HepG2 (cell line): Measurements from ENCODE around the gene KRT76. TPM values are rescaled to one million over a fixed set of nuclear protein-coding genes. Genes with fewer than 3 reads are reported as not detected.

Source experiments
- ATAC-seq: fragments of 200-7000 bp; cut with Tn5 transposase; 3 replicates; pipeline ENCODE4 v1.9.1; 2020; ENCODE audit warnings: mild to moderate bottlenecking, moderate library complexity
- BruUV-seq: library from RNA; stranded (reverse); fragments of 400-500 nt; replicated peaks from 2 replicates; lab custom pipeline; 2021; lab: Mats Ljungman, UMichigan
- CTCF ChIA-PET: fragments of 300-600 bp; formaldehyde crosslinking; extraction: SDS; loops from one replicate; lab custom pipeline; 2021; ENCODE audit warnings: low total read pairs, inconsistent platforms, low intra/inter-chr PET ratio; lab: Yijun Ruan, JAX
- POLR2A ChIA-PET: fragments of 350-600 bp; sonication (Branson Sonifier 250); formaldehyde crosslinking; loops from one replicate; lab custom pipeline; 2020; ENCODE audit warnings: antibody characterized with exemption, inconsistent platforms; lab: Yijun Ruan, JAX
- DNase-seq: peaks from one replicate; pipeline ENCODE4 v3.0.0-alpha.2; 2015; ENCODE audit warnings: low spot score
- FAIRE-seq: peaks from 3 replicates; lab custom pipeline; 2011; peaks lifted over from hg19 to GRCh38; lab: Jason Lieb, UNC
- H2AFZ ChIP-seq: one replicate; pipeline ENCODE4 v1.6.1; 2011; ENCODE audit warnings: low read length, inconsistent platforms
- H3K27ac ChIP-seq: fragments of 300-600 bp; 3 replicates; pipeline ENCODE4 v1.8.0; 2011; ENCODE audit warnings: mixed run types, mild to moderate bottlenecking, mixed read lengths, low read length, inconsistent platforms; ENCODE audit not compliant: insufficient read depth; ENCODE audit errors: extremely low read length
- H3K27me3 ChIP-seq, 2 experiments: fragments of 200-600 bp in 1 of 2; 2 replicates in 1 of 2; 3 replicates in 1 of 2; pipeline versions ENCODE4 v1.6.0 to v1.8.0; 2011; ENCODE audit warnings: low read length in 2 of 2, mild to moderate bottlenecking in 2 of 2, moderate library complexity in 2 of 2, inconsistent platforms in 1 of 2; ENCODE audit not compliant: insufficient read depth in 2 of 2, control insufficient read depth in 1 of 2
- H3K36me3 ChIP-seq, 2 experiments: fragments of 200-600 bp in 1 of 2; replicated peaks in 1 of 2; 2 replicates in 1 of 2; 3 replicates in 1 of 2; pipeline versions ENCODE4 v1.5.1 to v1.8.0; 2011; ENCODE audit warnings: low read length in 2 of 2, inconsistent platforms in 1 of 2; ENCODE audit not compliant: insufficient read depth in 2 of 2, control insufficient read depth in 1 of 2
- H3K4me1 ChIP-seq: 2 replicates; pipeline ENCODE4 v1.5.1; 2012; ENCODE audit warnings: low read length, inconsistent platforms; ENCODE audit not compliant: insufficient read depth
- H3K4me2 ChIP-seq: 2 replicates; pipeline ENCODE4 v1.6.0; 2011; ENCODE audit warnings: low read depth, low read length, inconsistent platforms
- H3K4me3 ChIP-seq, 3 experiments: fragments of 200-600 bp in 1 of 3; sonication (generic), shearing (Covaris generic) in 1 of 3; replicated peaks in 1 of 3; 2 replicates each; pipeline ENCODE4 v1.5.1; 2011 to 2016; ENCODE audit warnings: low read length in 3 of 3, inconsistent platforms in 2 of 3, low read depth in 2 of 3, mild to moderate bottlenecking in 2 of 3, control low read depth in 1 of 3, mixed read lengths in 1 of 3; ENCODE audit not compliant: insufficient read depth in 1 of 3
- H3K79me2 ChIP-seq: one replicate; pipeline ENCODE4 v1.6.1; 2011; ENCODE audit warnings: low read length, inconsistent platforms; ENCODE audit not compliant: insufficient read depth
- H3K9ac ChIP-seq: 2 replicates; pipeline ENCODE4 v1.6.0; 2011; ENCODE audit warnings: mild to moderate bottlenecking, low read depth, low read length, inconsistent platforms; ENCODE audit not compliant: insufficient read depth
- H3K9me3 ChIP-seq: 2 replicates; pipeline ENCODE4 v1.5.1; 2012; ENCODE audit warnings: mild to moderate bottlenecking, low read length
- H4K20me1 ChIP-seq: 2 replicates; pipeline ENCODE4 v1.6.0; 2011; ENCODE audit warnings: inconsistent platforms, mild to moderate bottlenecking, low read length, moderate library complexity; ENCODE audit not compliant: insufficient read depth
- ATF7-NPFF ChIP-seq: sonication (generic); formaldehyde crosslinking; IDR thresholded peaks from 2 replicates; pipeline ENCODE4 v1.8.1; 2023; ENCODE audit warnings: mild to moderate bottlenecking, low read depth, missing genetic modification reagents, moderate library complexity
- BORCS8-MEF2B ChIP-seq: sonication (generic); formaldehyde crosslinking; IDR thresholded peaks from 2 replicates; pipeline ENCODE4 v1.8.0; 2022; ENCODE audit warnings: mild to moderate bottlenecking, missing genetic modification reagents
- CAMTA2 ChIP-seq: sonication (generic); formaldehyde crosslinking; IDR thresholded peaks from 2 replicates; pipeline ENCODE4 v1.4.0; 2020; ENCODE audit warnings: mild to moderate bottlenecking, missing genetic modification reagents, borderline replicate concordance
- GRHL1 ChIP-seq: sonication (generic); formaldehyde crosslinking; conservative IDR thresholded peaks from 2 replicates; pipeline ENCODE4 v1.8.0; 2022; ENCODE audit warnings: missing genetic modification reagents
- KDM5A ChIP-seq: fragments of 200-600 bp; sonication (generic); IDR thresholded peaks from 2 replicates; pipeline ENCODE4 v1.7.0; 2018; ENCODE audit warnings: antibody characterized with exemption, mild to moderate bottlenecking, low read length, borderline replicate concordance
- NFE2L2 ChIP-seq: fragments of 150-350 bp; IDR thresholded peaks from 2 replicates; pipeline ENCODE4 v1.6.1; 2014; ENCODE audit warnings: low read length
- NFKB2 ChIP-seq: sonication (generic); formaldehyde crosslinking; IDR thresholded peaks from 2 replicates; pipeline ENCODE4 v1.4.0; 2020; ENCODE audit warnings: missing genetic modification reagents, borderline replicate concordance
- PBX2 ChIP-seq: IDR thresholded peaks from 2 replicates; pipeline ENCODE4 v1.6.1; 2016; ENCODE audit warnings: control low read depth
- SMAD1 ChIP-seq: sonication (generic); formaldehyde crosslinking; IDR thresholded peaks from 2 replicates; pipeline ENCODE4 v1.4.0; 2020; ENCODE audit warnings: missing genetic modification reagents, low read depth, mild to moderate bottlenecking, borderline replicate concordance
- SNRNP70 ChIP-seq: fragments of 200-400 bp; formaldehyde crosslinking; IDR thresholded peaks from 2 replicates; pipeline ENCODE4 v1.6.1; 2017; ENCODE audit warnings: mild to moderate bottlenecking, low read depth, low read length, moderate library complexity
- SP140L ChIP-seq: sonication (generic); formaldehyde crosslinking; IDR thresholded peaks from 2 replicates; pipeline ENCODE4 v1.4.0; 2020; ENCODE audit warnings: missing genetic modification reagents, borderline replicate concordance
- SPEN ChIP-seq: sonication (generic); formaldehyde crosslinking; IDR thresholded peaks from 2 replicates; pipeline ENCODE4 v1.5.1; 2020; ENCODE audit warnings: low read depth, mild to moderate bottlenecking, missing genetic modification reagents
- TAF1 ChIP-seq: sonication (generic); formaldehyde crosslinking; IDR thresholded peaks from 2 replicates; pipeline ENCODE4 v1.4.0; 2020; ENCODE audit warnings: missing genetic modification reagents
- USF2 ChIP-seq, 2 experiments: sonication (generic) in 1 of 2; formaldehyde crosslinking in 1 of 2; IDR thresholded peaks; 2 replicates each; pipeline versions ENCODE4 v1.5.1 to v1.6.1; 2011 to 2020; ENCODE audit warnings: borderline replicate concordance in 1 of 2, low read depth in 1 of 2, low read length in 1 of 2, mild to moderate bottlenecking in 1 of 2, missing genetic modification reagents in 1 of 2, moderate library complexity in 1 of 2
- ZNF138 ChIP-seq: sonication (generic); formaldehyde crosslinking; IDR thresholded peaks from 2 replicates; pipeline ENCODE4 v1.5.0; 2020; ENCODE audit warnings: mild to moderate bottlenecking, low read depth, missing genetic modification reagents
- ZNF713 ChIP-seq: sonication (generic); formaldehyde crosslinking; IDR thresholded peaks from 2 replicates; pipeline ENCODE4 v1.4.0; 2020; ENCODE audit warnings: mild to moderate bottlenecking, missing genetic modification reagents
- ZNF780A ChIP-seq: sonication (generic); formaldehyde crosslinking; IDR thresholded peaks from 2 replicates; pipeline ENCODE4 v1.8.0; 2022; ENCODE audit warnings: mild to moderate bottlenecking, missing genetic modification reagents, moderate library complexity
- ZNF781 ChIP-seq: sonication (generic); formaldehyde crosslinking; IDR thresholded peaks from 2 replicates; pipeline ENCODE4 v1.5.1; 2020; ENCODE audit warnings: borderline replicate concordance, mild to moderate bottlenecking, missing genetic modification reagents; ENCODE audit errors: not compliant biosample characterization
- WGBS: methylation state at CpG from one replicate; pipeline ENCODE4 v1.1.6; 2017; ENCODE audit warnings: low lambda C conversion rate; 5-methylcytosine and 5-hydroxymethylcytosine counted together
- in situ Hi-C: cut with HindIII; loops from 2 replicates; pipeline ENCODE4 v1.10.0; 2017; ENCODE audit warnings: low pct_unique_long_range_greater_than_20kb; ENCODE audit not compliant: extremely low pct_ligation_motif_present
- intact Hi-C: fragments of 100-400 bp; cut with micrococcal nuclease; formaldehyde crosslinking; loops from one replicate; pipeline ENCODE4 v1.10.0; 2022; ENCODE audit not compliant: unreplicated experiment
- polyA plus RNA-seq, 8 experiments: library from polyadenylated mRNA; depleted of rRNA in 3 of 8; stranded (reverse) in 7 of 8; unstranded in 1 of 8; fragments of >200 nt; fragmentation: Illumina TruSeq in 4 of 8; extraction: Trizol in 4 of 8; gene quantifications; 2 replicates each; pipeline versions ENCODE4 v1.2.1 to v1.2.3, GENCODE V29; 2011 to 2016; ENCODE audit warnings: low read depth in 4 of 8, missing spikeins in 1 of 8, mixed read lengths in 1 of 8; ENCODE audit not compliant: insufficient read depth in 1 of 8
- total RNA-seq, 5 experiments: library from RNA; depleted of rRNA; stranded (reverse); fragments of >200 nt; fragmentation: Illumina TruSeq; extraction: Trizol; gene quantifications; 2 replicates each; pipeline ENCODE4 v1.2.3, GENCODE V29; 2016; ENCODE audit warnings: low read depth in 1 of 5

The KRT76 gene
- total and polyA plus RNA-seq, 2 of the 13 experiments (the other 11 are each of a cell fraction or from before 2014, with no cell fraction given) = not detected

GRCh38 chr12:52774629-52775250 is 2.4 kb downstream of the KRT76 start (continued):
- TF ChIP-seq NFKB2 (CRISPR knock-in tag) (no peak), SPEN (CRISPR knock-in tag) (no peak)
- TF ChIP-seq, all 625 proteins: peak for 0

GRCh38 chr12:52772772-52773171 is 4.4 kb downstream of the KRT76 start:
- WGBS = 0% methylated on average over 3 of the region's 3 CpGs
- in situ Hi-C loops = no loop called here
- TF ChIP-seq ZNF781 (CRISPR knock-in tag) = no peak
- no peak for TF ChIP-seq SNRNP70
- no peak for TF ChIP-seq SP140L
- TF ChIP-seq BORCS8-MEF2B = no peak
- no peak for TF ChIP-seq ZNF713
- no peak for TF ChIP-seq ZNF138 (CRISPR knock-in tag)
- no peak for TF ChIP-seq TAF1
- no peak for TF ChIP-seq KDM5A
- TF ChIP-seq SMAD1 (CRISPR knock-in tag) = no peak
- no peak for TF ChIP-seq ATF7-NPFF (CRISPR knock-in tag)
- TF ChIP-seq GRHL1 (CRISPR knock-in tag) = no peak
- TF ChIP-seq ZNF780A (CRISPR knock-in tag) = no peak
- TF ChIP-seq NFE2L2 = no peak
- TF ChIP-seq USF2 (IDR thresholded peaks at IDR 0.05; ENCODE audit: low read depth, low read length) = no peak
- no peak for TF ChIP-seq USF2 (CRISPR knock-in tag; IDR thresholded peaks at IDR 0.05; ENCODE audit: borderline replicate concordance)
- TF ChIP-seq PBX2 (CRISPR knock-in tag) = no peak
- no peak for TF ChIP-seq CAMTA2

More at GRCh38 chr12:52772772-52773171, 4.4 kb downstream of the KRT76 start:
- DNase-seq = no peak
- BruUV-seq = no TSS peak
- no peaks in the 10 kb centered on the region for H3K9me3 ChIP-seq
- POLR2A ChIA-PET = no interaction called here
- H3K27me3 ChIP-seq = peaks cover 0 to 26% of the 10 kb centered on the region in 2 experiments; a peak in 4 of 5 replicates
- no peak overlapping the region for H3K27ac ChIP-seq
- H3K9ac ChIP-seq = no peak overlapping the region
- H3K79me2 ChIP-seq = no peaks in the 10 kb centered on the region
- no peak for ATAC-seq
- no peaks in the 10 kb centered on the region for H4K20me1 ChIP-seq
- no peak overlapping the region for H3K4me2 ChIP-seq
- CTCF ChIA-PET = no interaction called here
- no peak overlapping the region for H3K4me3 ChIP-seq
- no peak overlapping the region for H2AFZ ChIP-seq
- FAIRE-seq = no peak
- no peaks in the 10 kb centered on the region for H3K36me3 ChIP-seq
- H3K4me1 ChIP-seq = no peaks in the 10 kb centered on the region
- intact Hi-C loops = no loop called here
